Colonic mucosa (tissue), 4 donors: Measurements from ENCODE around the gene KRT7. TPM values are rescaled to one million over a fixed set of nuclear protein-coding genes. Genes with fewer than 3 reads are reported as not detected.

Experiments
- DNase-seq: peaks from one replicate; pipeline ENCODE4 v3.0.0-alpha.2; 2020
- H3K27ac ChIP-seq: fragments of 200-600 bp; one replicate; pipeline ENCODE4 v1.8.0; 2021
- H3K27me3 ChIP-seq: fragments of 200-600 bp; one replicate; pipeline ENCODE4 v1.8.0; 2021
- H3K36me3 ChIP-seq: fragments of 200-600 bp; one replicate; pipeline ENCODE4 v1.8.0; 2021
- H3K4me1 ChIP-seq: fragments of 200-600 bp; one replicate; pipeline ENCODE4 v1.8.0; 2021; ENCODE audit warnings: mild to moderate bottlenecking
- H3K4me3 ChIP-seq: fragments of 200-600 bp; one replicate; pipeline ENCODE4 v1.8.0; 2021
- H3K9ac ChIP-seq, 2 donors: one replicate each; pipeline ENCODE4 v1.7.0; 2013; ENCODE audit warnings: control low read depth in 2 of 2, low read depth in 2 of 2, low read length in 2 of 2
- H3K9me3 ChIP-seq: fragments of 200-600 bp; one replicate; pipeline ENCODE4 v1.8.0; 2021
- intact Hi-C: fragments of 100-400 bp; cut with DNase I; formaldehyde crosslinking; loops from one replicate; pipeline ENCODE4 v1.14.1; 2022
- total RNA-seq, 2 donors: library from RNA; stranded (reverse); fragmentation: NEBNext Ultra II Directional in 1 of 2; extraction: Animal tissue kit (Norgen Biotek cat#: 25700) in 1 of 2; gene quantifications; one replicate each; pipeline ENCODE4 v1.2.1, GENCODE V29; 2021
- TF ChIP-seq, protein P1 (sequence below): fragments of 200-600 bp; IDR thresholded peaks from one replicate; pipeline ENCODE4 v1.8.0; 2022; ENCODE audit warnings: antibody characterized with exemption, mild to moderate bottlenecking
- donor health status: healthy.
- donor health status: DM: no; HTN: no; CAD: no.
- donor health status: DM: no; HTN: no; CAD: no.

The KRT7 gene
- total RNA-seq, 2 donors from 2014 or later: 2.1 to 4.0 TPM

- TF ChIP-seq, protein P1, sequence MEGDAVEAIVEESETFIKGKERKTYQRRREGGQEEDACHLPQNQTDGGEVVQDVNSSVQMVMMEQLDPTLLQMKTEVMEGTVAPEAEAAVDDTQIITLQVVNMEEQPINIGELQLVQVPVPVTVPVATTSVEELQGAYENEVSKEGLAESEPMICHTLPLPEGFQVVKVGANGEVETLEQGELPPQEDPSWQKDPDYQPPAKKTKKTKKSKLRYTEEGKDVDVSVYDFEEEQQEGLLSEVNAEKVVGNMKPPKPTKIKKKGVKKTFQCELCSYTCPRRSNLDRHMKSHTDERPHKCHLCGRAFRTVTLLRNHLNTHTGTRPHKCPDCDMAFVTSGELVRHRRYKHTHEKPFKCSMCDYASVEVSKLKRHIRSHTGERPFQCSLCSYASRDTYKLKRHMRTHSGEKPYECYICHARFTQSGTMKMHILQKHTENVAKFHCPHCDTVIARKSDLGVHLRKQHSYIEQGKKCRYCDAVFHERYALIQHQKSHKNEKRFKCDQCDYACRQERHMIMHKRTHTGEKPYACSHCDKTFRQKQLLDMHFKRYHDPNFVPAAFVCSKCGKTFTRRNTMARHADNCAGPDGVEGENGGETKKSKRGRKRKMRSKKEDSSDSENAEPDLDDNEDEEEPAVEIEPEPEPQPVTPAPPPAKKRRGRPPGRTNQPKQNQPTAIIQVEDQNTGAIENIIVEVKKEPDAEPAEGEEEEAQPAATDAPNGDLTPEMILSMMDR: no peak
- Histone ChIP-seq H3K27ac (no peak within 1 kb of the TSS), H3K27me3 (no peaks in the 10 kb centered on the region), H3K4me3 (no peak within 1 kb of the TSS), H3K9ac (no peak within 1 kb of the TSS), H3K9me3 (no peaks in the 10 kb centered on the region), H3K4me1 (no peaks in the 10 kb centered on the region), H3K36me3 (no peaks in the 10 kb centered on the region)
- intact Hi-C loops: no loop called here
- no peak for DNase-seq
These were observed 58.4 kb downstream of the KRT7 start, which contains the start of gene KRT81 for GRCh38 chr12:52291267-52291935. KRT81 (minus strand) TSS chr12:52291534; CDS start chr12:52291465, 69 bp downstream.

DNA sequence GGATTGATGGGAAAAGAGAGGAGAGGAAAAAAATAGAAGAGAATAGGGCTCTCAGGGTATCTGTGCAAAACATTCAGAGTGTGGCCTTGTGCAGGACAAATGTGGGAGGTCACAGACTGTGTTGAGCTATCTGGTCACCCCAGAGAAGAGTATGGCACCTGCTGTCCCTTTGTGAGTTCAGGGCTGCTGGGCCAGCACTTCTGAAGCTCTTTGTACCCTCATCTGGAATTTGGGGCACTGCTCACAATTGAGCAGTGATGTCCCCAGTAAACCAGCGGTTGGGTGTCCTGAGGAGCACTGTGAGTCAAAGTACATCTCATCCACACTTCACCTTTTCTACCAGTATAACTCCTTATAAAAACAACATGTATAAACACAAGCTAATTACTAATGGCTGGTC lies 60.9 kb downstream of the KRT7 start:
- TF ChIP-seq, protein P1: no peak
- no peak for DNase-seq
- Histone ChIP-seq H3K9me3 (no peaks in the 10 kb centered on the region), H3K4me1 (no peaks in the 10 kb centered on the region), H3K9ac (no peak overlapping the region), H3K36me3 (no peaks in the 10 kb centered on the region), H3K27ac (no peak overlapping the region), H3K4me3 (no peak overlapping the region), H3K27me3 (no peaks in the 10 kb centered on the region)
- intact Hi-C loops: no loop called here

GRCh38 chr12:52294803-52295202 lies 61.8 kb downstream of the KRT7 start:
- Histone ChIP-seq H3K9me3 (no peaks in the 10 kb centered on the region), H3K4me3 (no peak overlapping the region), H3K9ac (no peak overlapping the region), H3K4me1 (no peaks in the 10 kb centered on the region), H3K27ac (no peak overlapping the region), H3K27me3 (no peaks in the 10 kb centered on the region), H3K36me3 (no peaks in the 10 kb centered on the region)
- TF ChIP-seq, protein P1: no peak
- DNase-seq: no peak
- intact Hi-C loops: no loop called here

- TF ChIP-seq, protein P1: no peak
- Histone ChIP-seq H3K4me1 (no peaks in the 10 kb centered on the region), H3K27me3 (no peaks in the 10 kb centered on the region), H3K9me3 (no peaks in the 10 kb centered on the region), H3K27ac (no peak overlapping the region), H3K4me3 (no peak overlapping the region), H3K9ac (no peak overlapping the region), H3K36me3 (no peaks in the 10 kb centered on the region)
- intact Hi-C loops: no loop called here
- no peak for DNase-seq
These were observed 62.6 kb downstream of the KRT7 start for GRCh38 chr12:52295663-52296062.

- Histone ChIP-seq H3K36me3 (no peaks in the 10 kb centered on the region), H3K27ac (no peak overlapping the region), H3K4me3 (no peak overlapping the region), H3K9me3 (no peaks in the 10 kb centered on the region), H3K27me3 (no peaks in the 10 kb centered on the region), H3K4me1 (no peaks in the 10 kb centered on the region), H3K9ac (no peak overlapping the region)
- intact Hi-C loops: no loop called here
- no peak for DNase-seq
- TF ChIP-seq, protein P1: no peak
These were observed 63.7 kb downstream of the KRT7 start for GRCh38 chr12:52296572-52297215.

Other genes with a start within 250 kb of the KRT7 start
- gene TAMALIN, start 226.3 kb upstream of the KRT7 start, total RNA-seq: 10 to 100 TPM in 1 of 2 donors, 1 to 10 TPM in 1; 5.0 to 15.2 TPM
- gene NR4A1, start 181.8 kb upstream of the KRT7 start, total RNA-seq: 10 to 100 TPM; 51.1 to 52.0 TPM
- 10 to 100 TPM; 37.7 to 44.0 TPM for gene ATG101, start 163.3 kb upstream of the KRT7 start, total RNA-seq
- under 1 TPM; 0.30 to 0.58 TPM for gene SMIM41, start 153.5 kb upstream of the KRT7 start, total RNA-seq
- 1 to 10 TPM in 1 of 2 donors, under 1 TPM in 1; 0.66 to 4.9 TPM for gene KRT80, start 41.2 kb upstream of the KRT7 start, total RNA-seq
- under 1 TPM in 1 of 2 donors, not detected in 1; 0.16 TPM for gene KRT86, start 41.4 kb downstream of the KRT7 start, total RNA-seq
- gene KRT81, start 58.3 kb downstream of the KRT7 start, total RNA-seq: under 1 TPM in 1 of 2 donors, not detected in 1; 0.77 TPM
- not detected for gene KRT83, start 88.2 kb downstream of the KRT7 start, total RNA-seq
- not detected for gene KRT85, start 134.2 kb downstream of the KRT7 start, total RNA-seq
- not detected for gene KRT84, start 152.4 kb downstream of the KRT7 start, total RNA-seq
- gene KRT82, start 173.1 kb downstream of the KRT7 start, total RNA-seq: not detected
- under 1 TPM in 1 of 2 donors, not detected in 1; 0.10 TPM for gene KRT75, start 201.1 kb downstream of the KRT7 start, total RNA-seq
- 1 to 10 TPM in 1 of 2 donors, under 1 TPM in 1; 0.13 to 1.4 TPM for gene KRT6B, start 218.9 kb downstream of the KRT7 start, total RNA-seq
- gene KRT6C, start 240.6 kb downstream of the KRT7 start, total RNA-seq: not detected